ENCODE measurements around the gene MYCBPAP.

MYCBPAP gene

GRCh38 chr17:50533185-50533584 is 24.9 kb downstream of the MYCBPAP start:
- no peaks in the 10 kb centered on the region for H3K36me3 ChIP-seq (ENCODE audit: control insufficient read depth, insufficient read depth, low read length)
- TF ChIP-seq CTCF (IDR thresholded peaks at IDR 0.05; ENCODE audit: insufficient read depth, low read length, poor library complexity, severe bottlenecking) = no peak
- DNase-seq (ENCODE audit: extremely low read depth, insufficient read length) = no peak
- H3K4me3 ChIP-seq (replicated peaks; ENCODE audit: low read depth, low read length) = no peak overlapping the region
- no peaks in the 10 kb centered on the region; the same call in 1 of the 2 replicates for H3K27me3 ChIP-seq (replicated peaks; ENCODE audit: control insufficient read depth, insufficient read depth, low read length)

- DNase-seq (ENCODE audit: extremely low read depth, insufficient read length) = no peak
- TF ChIP-seq CTCF (IDR thresholded peaks at IDR 0.05; ENCODE audit: insufficient read depth, low read length, poor library complexity, severe bottlenecking) = no peak
- Histone ChIP-seq H3K4me3 (replicated peaks; ENCODE audit: low read depth, low read length) (no peak overlapping the region), H3K36me3 (ENCODE audit: control insufficient read depth, insufficient read depth, low read length) (no peaks in the 10 kb centered on the region), H3K27me3 (replicated peaks; ENCODE audit: control insufficient read depth, insufficient read depth, low read length) (no peaks in the 10 kb centered on the region; the same call in 1 of the 2 replicates)
Observed at GRCh38 chr17:50533720-50534148, 25.5 kb downstream of the MYCBPAP start.

- DNase-seq (ENCODE audit: extremely low read depth, insufficient read length) = no peak
- H3K27me3 ChIP-seq (replicated peaks; ENCODE audit: control insufficient read depth, insufficient read depth, low read length) = no peaks in the 10 kb centered on the region; the same call in 1 of the 2 replicates
- H3K36me3 ChIP-seq (ENCODE audit: control insufficient read depth, insufficient read depth, low read length) = no peaks in the 10 kb centered on the region
- H3K4me3 ChIP-seq (replicated peaks; ENCODE audit: low read depth, low read length) = no peak overlapping the region
- peak; percentile 28 for TF ChIP-seq CTCF (IDR thresholded peaks at IDR 0.05; ENCODE audit: insufficient read depth, low read length, poor library complexity, severe bottlenecking)
Observed at GRCh38 chr17:50534222-50534978, 26.2 kb downstream of the MYCBPAP start.

- H3K27me3 ChIP-seq (replicated peaks; ENCODE audit: control insufficient read depth, insufficient read depth, low read length) = no peaks in the 10 kb centered on the region; the same call in 1 of the 2 replicates
- no peak for DNase-seq (ENCODE audit: extremely low read depth, insufficient read length)
- no peaks in the 10 kb centered on the region for H3K36me3 ChIP-seq (ENCODE audit: control insufficient read depth, insufficient read depth, low read length)
- no peak overlapping the region for H3K4me3 ChIP-seq (replicated peaks; ENCODE audit: low read depth, low read length)
- no peak for TF ChIP-seq CTCF (IDR thresholded peaks at IDR 0.05; ENCODE audit: insufficient read depth, low read length, poor library complexity, severe bottlenecking)
Observed at GRCh38 chr17:50534979-50535326, 26.7 kb downstream of the MYCBPAP start.

- no peaks in the 10 kb centered on the region for H3K36me3 ChIP-seq (ENCODE audit: control insufficient read depth, insufficient read depth, low read length)
- TF ChIP-seq CTCF (IDR thresholded peaks at IDR 0.05; ENCODE audit: insufficient read depth, low read length, poor library complexity, severe bottlenecking) = no peak
- no peaks in the 10 kb centered on the region; the same call in 1 of the 2 replicates for H3K27me3 ChIP-seq (replicated peaks; ENCODE audit: control insufficient read depth, insufficient read depth, low read length)
- no peak for DNase-seq (ENCODE audit: extremely low read depth, insufficient read length)
- H3K4me3 ChIP-seq (replicated peaks; ENCODE audit: low read depth, low read length) = no peak overlapping the region
Observed at GRCh38 chr17:50535407-50535806, 27.2 kb downstream of the MYCBPAP start.

All from GM06990 (cell line).